Mesothelial cell of epicardium (in vitro differentiated cells): ENCODE results near the gene TMEM129. TPM values are rescaled to one million over a fixed set of nuclear protein-coding genes. Genes with fewer than 3 reads are reported as not detected.
"Not testable (repeated sequence)": the region's sequence is repeated elsewhere in the genome, so short reads cannot be mapped to it uniquely, and the experiment has no call there.

Experiments used
- DNase-seq, 2 experiments: peaks; one replicate each; pipeline ENCODE4 v3.0.0; 2021; ENCODE audit warnings: low spot score in 2 of 2; ENCODE audit not compliant: unreplicated experiment in 2 of 2
- H3K27ac Mint-ChIP-seq: 2 replicates; pipeline ENCODE4 v1.8.0; 2021; ENCODE audit warnings: mixed read lengths
- H3K27me3 Mint-ChIP-seq: 2 replicates; pipeline ENCODE4 v1.8.0; 2021; ENCODE audit warnings: low read depth, mixed read lengths
- H3K36me3 Mint-ChIP-seq: 2 replicates; pipeline ENCODE4 v1.8.0; 2021; ENCODE audit warnings: mixed read lengths
- H3K4me1 Mint-ChIP-seq: 2 replicates; pipeline ENCODE4 v1.8.0; 2021; ENCODE audit warnings: mixed read lengths
- H3K4me3 Mint-ChIP-seq: 2 replicates; pipeline ENCODE4 v1.8.0; 2021; ENCODE audit warnings: mild to moderate bottlenecking, moderate library complexity, mixed read lengths
- H3K9me3 Mint-ChIP-seq: 2 replicates; pipeline ENCODE4 v1.8.0; 2021; ENCODE audit warnings: mixed read lengths
- CTCF ChIP-seq: fragments of 200-600 bp; sonication (generic); IDR thresholded peaks from one replicate; pipeline ENCODE4 v1.5.0; 2021; ENCODE audit warnings: antibody characterized with exemption; ENCODE audit not compliant: unreplicated experiment
- total RNA-seq: library from RNA; stranded (reverse); gene quantifications from 3 replicates; pipeline ENCODE4 v1.2.1, GENCODE V29; 2021

The TMEM129 gene
- total RNA-seq, 1 donor from 2014 or later, result 37.8 TPM

DNA sequence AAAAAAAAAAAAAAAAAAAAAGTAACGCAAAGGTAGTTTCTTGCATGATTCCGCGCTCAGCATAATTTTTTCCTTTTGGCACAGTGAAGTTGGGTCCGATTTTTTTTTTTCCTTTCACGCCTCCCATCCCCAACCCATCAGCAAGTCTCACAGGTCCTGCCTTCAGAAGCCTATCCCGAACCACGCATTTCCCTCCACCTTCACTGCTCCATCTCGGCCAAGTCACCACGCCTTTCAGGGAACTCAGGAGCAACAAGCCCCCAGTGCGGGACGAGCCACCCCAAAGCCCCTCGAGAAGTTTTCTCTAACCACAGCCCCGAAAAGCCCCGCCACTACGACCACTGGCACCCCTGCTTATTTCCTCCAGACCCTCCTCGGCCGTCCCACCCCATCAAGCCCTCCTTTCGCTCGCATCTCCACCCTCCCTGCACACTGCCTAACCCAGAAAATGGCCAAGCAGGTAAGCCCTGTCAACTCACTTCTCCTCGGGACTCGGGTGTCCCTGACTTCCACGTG is 10.0 kb downstream of the TMEM129 start:
- H3K36me3 Mint-ChIP-seq, result peaks cover 13% of the 10 kb centered on the region
- peaks cover 44% of the 10 kb centered on the region for H3K4me1 Mint-ChIP-seq
- H3K4me3 Mint-ChIP-seq, result peak overlapping the region; percentile 85
- no peaks in the 10 kb centered on the region for H3K27me3 Mint-ChIP-seq
- H3K27ac Mint-ChIP-seq, result peak overlapping the region; percentile 88
- TF ChIP-seq CTCF, result no peak
- no peaks in the 10 kb centered on the region for H3K9me3 Mint-ChIP-seq
- DNase-seq, result no peak

DNA sequence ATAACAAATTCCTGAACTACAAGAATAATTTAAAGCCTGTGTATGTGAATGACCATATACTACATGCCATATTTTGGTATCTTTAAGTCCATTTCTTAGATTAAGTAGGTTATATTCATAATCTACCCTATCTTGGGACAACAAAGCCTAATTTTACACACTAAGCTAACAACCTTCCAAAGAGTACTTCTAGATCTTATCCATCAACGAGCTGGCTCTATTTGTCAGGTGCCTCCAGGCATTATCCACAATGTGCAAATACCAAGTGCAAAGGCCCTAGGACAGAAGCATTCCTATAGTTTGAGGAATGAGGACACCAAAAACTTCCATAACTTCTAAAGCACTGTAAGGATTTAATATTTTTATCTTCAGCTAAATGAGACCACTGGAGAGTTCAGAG is 12.5 kb downstream of the TMEM129 start:
- Mint-ChIP-seq H3K27me3 (no peaks in the 10 kb centered on the region), H3K9me3 (no peaks in the 10 kb centered on the region), H3K4me3 (peak overlapping the region; percentile 85), H3K27ac (peak overlapping the region; percentile 93), H3K4me1 (peaks cover 48% of the 10 kb centered on the region), H3K36me3 (peaks cover 16% of the 10 kb centered on the region)
- no peak for TF ChIP-seq CTCF
- DNase-seq, result no peak

- Mint-ChIP-seq H3K4me1 (peaks cover 40% of the 10 kb centered on the region), H3K36me3 (peaks cover 28% of the 10 kb centered on the region), H3K9me3 (no peaks in the 10 kb centered on the region), H3K27ac (peak overlapping the region; percentile 43), H3K27me3 (no peaks in the 10 kb centered on the region), H3K4me3 (no peak overlapping the region)
- no peak for TF ChIP-seq CTCF
- no peak for DNase-seq
Observed at GRCh38 chr4:1706358-1706757, 14.8 kb downstream of the TMEM129 start.

- H3K4me1 Mint-ChIP-seq, result peaks cover 35% of the 10 kb centered on the region
- peaks cover 28% of the 10 kb centered on the region for H3K36me3 Mint-ChIP-seq
- H3K27ac Mint-ChIP-seq, result no peak overlapping the region
- TF ChIP-seq CTCF, result no peak
- no peak for DNase-seq
- H3K27me3 Mint-ChIP-seq, result no peaks in the 10 kb centered on the region
- no peaks in the 10 kb centered on the region for H3K9me3 Mint-ChIP-seq
- no peak overlapping the region for H3K4me3 Mint-ChIP-seq
Observed at GRCh38 chr4:1705732-1706131, 15.4 kb downstream of the TMEM129 start.

DNA sequence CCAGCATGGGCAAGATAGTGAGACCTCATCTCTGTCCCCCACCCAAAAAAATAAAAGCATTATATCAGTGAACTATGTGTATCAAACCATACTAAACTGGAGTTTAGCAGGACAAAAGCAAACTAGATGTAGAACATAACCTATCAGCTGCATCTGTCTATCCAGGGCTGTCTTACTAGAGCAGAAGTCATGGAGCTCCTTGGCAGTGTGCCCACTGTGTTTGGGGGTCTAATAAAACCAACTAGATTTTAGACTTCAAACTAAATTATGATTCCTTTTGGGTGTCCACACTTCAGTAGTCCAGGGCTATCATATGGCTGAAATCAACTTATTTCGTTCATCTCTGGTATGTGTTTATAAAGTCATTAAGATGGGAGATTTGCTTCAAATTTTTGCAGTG is 17.3 kb downstream of the TMEM129 start:
- Mint-ChIP-seq H3K4me3 (no peak overlapping the region), H3K36me3 (peaks cover 28% of the 10 kb centered on the region), H3K4me1 (peaks cover 18% of the 10 kb centered on the region), H3K27ac (no peak overlapping the region), H3K9me3 (no peaks in the 10 kb centered on the region), H3K27me3 (no peaks in the 10 kb centered on the region)
- no peak for TF ChIP-seq CTCF
- no peak for DNase-seq

DNA sequence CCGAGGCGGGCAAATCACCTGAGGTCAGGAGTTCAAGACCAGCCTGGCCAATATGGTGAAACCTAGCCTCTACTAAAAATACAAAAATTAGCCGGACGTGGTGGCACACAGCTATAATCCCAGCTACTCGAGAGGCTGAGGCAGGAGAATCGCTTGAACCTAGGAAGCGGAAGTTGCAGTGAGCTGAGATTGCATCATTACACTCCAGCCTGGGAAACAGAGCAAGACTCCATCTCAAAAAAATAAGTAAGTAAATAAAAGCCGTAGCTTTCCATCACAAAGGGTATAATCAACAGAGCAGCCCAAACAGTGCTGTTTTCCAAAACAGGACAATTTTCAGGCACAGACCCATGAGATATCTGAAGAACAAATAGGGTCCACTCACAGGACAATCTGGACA is 19.5 kb downstream of the TMEM129 start:
- H3K4me1 Mint-ChIP-seq, H3K27me3 Mint-ChIP-seq, H3K4me3 Mint-ChIP-seq, H3K27ac Mint-ChIP-seq, H3K9me3 Mint-ChIP-seq, DNase-seq: not testable (repeated sequence)
- H3K36me3 Mint-ChIP-seq, result peaks cover 23% of the 10 kb centered on the region
